PC-3 (cell line): ENCODE results near the gene PCDH9. TPM values are rescaled to one million over a fixed set of nuclear protein-coding genes. Genes with fewer than 3 reads are reported as not detected.

Experiments
- ATAC-seq: fragments of 200-7000 bp; cut with Tn5 transposase; 2 replicates; pipeline ENCODE4 v1.9.1; 2020; ENCODE audit warnings: mild to moderate bottlenecking, moderate library complexity
- BruUV-seq: library from RNA; stranded (reverse); fragments of 400-500 nt; replicated peaks from 2 replicates; lab custom pipeline; 2021; lab: Mats Ljungman, UMichigan
- CTCF ChIA-PET: fragments of 300-600 bp; sonication (Branson Sonifier 250); formaldehyde crosslinking; loops from one replicate; lab custom pipeline; 2022; ENCODE audit warnings: antibody characterized with exemption; lab: Charles Lee
- POLR2A ChIA-PET: fragments of 300-600 bp; sonication (Branson Sonifier 250); formaldehyde crosslinking; loops from one replicate; lab custom pipeline; 2022; ENCODE audit warnings: antibody characterized with exemption; ENCODE audit not compliant: unreplicated experiment; lab: Charles Lee
- DNase-seq: peaks from one replicate; pipeline ENCODE4 v3.0.0-alpha.2; 2015
- H2AFZ ChIP-seq: fragments of 300-600 bp; sonication (generic); 2 replicates; pipeline ENCODE4 v1.6.0; 2016; ENCODE audit warnings: antibody characterized with exemption, low read length
- H3F3A ChIP-seq: fragments of 300-600 bp; sonication (generic); one replicate; pipeline ENCODE4 v1.6.0; 2017; ENCODE audit warnings: antibody characterized with exemption, low read length, control low read depth, mild to moderate bottlenecking; ENCODE audit not compliant: unreplicated experiment
- H3K27ac ChIP-seq: fragments of 300-600 bp; sonication (generic); 2 replicates; pipeline ENCODE4 v1.5.1; 2016; ENCODE audit warnings: mild to moderate bottlenecking, low read length
- H3K27me3 ChIP-seq: fragments of 300-600 bp; sonication (generic); 2 replicates; pipeline ENCODE4 v1.6.1; 2016; ENCODE audit warnings: low read length, mixed read lengths
- H3K36me3 ChIP-seq: fragments of 300-600 bp; sonication (generic); 2 replicates; pipeline ENCODE4 v1.6.1; 2016; ENCODE audit warnings: low read depth, mixed run types, low read length, mixed read lengths
- H3K4me1 ChIP-seq: fragments of 300-600 bp; sonication (generic); 2 replicates; pipeline ENCODE4 v1.5.1; 2016; ENCODE audit warnings: low read length; ENCODE audit not compliant: insufficient read depth
- H3K4me2 ChIP-seq: fragments of 300-600 bp; sonication (generic); 2 replicates; pipeline ENCODE4 v1.6.0; 2016; ENCODE audit warnings: low read length
- H3K4me3 ChIP-seq: fragments of 300-600 bp; sonication (generic); 2 replicates; pipeline ENCODE4 v1.5.1; 2016; ENCODE audit warnings: mild to moderate bottlenecking, low read length, mixed read lengths
- H3K79me2 ChIP-seq: fragments of 300-600 bp; sonication (generic); 2 replicates; pipeline ENCODE4 v1.6.1; 2017; ENCODE audit warnings: low read length, mixed read lengths
- H3K9ac ChIP-seq: fragments of 300-600 bp; sonication (generic); 2 replicates; pipeline ENCODE4 v1.6.0; 2016; ENCODE audit warnings: mild to moderate bottlenecking, low read length
- H3K9me2 ChIP-seq: fragments of 300-600 bp; sonication (generic); replicated peaks from 2 replicates; pipeline ENCODE4 v1.6.1; 2016; ENCODE audit warnings: mixed run types, low read length, mixed read lengths
- H3K9me3 ChIP-seq: fragments of 300-600 bp; sonication (generic); 2 replicates; pipeline ENCODE4 v1.6.1; 2016; ENCODE audit warnings: low read length, mixed read lengths
- H4K20me1 ChIP-seq: fragments of 300-600 bp; sonication (generic); 2 replicates; pipeline ENCODE4 v1.6.1; 2016; ENCODE audit warnings: low read length, mixed read lengths
- EZH2 ChIP-seq: fragments of 300-600 bp; sonication (generic); IDR thresholded peaks from one replicate; pipeline ENCODE4 v1.6.1; 2017; ENCODE audit warnings: antibody characterized with exemption, mild to moderate bottlenecking, low read length; ENCODE audit not compliant: unreplicated experiment
- EZH2phosphoT487 ChIP-seq: fragments of 300-600 bp; sonication (generic); IDR thresholded peaks from 2 replicates; pipeline ENCODE4 v1.6.1; 2018; ENCODE audit warnings: mild to moderate bottlenecking, antibody characterized with exemption, low read length, borderline replicate concordance
- intact Hi-C: fragments of 100-400 bp; cut with micrococcal nuclease; formaldehyde crosslinking; loops from 2 replicates; pipeline ENCODE4 v1.9.0; 2023
- total RNA-seq: library from RNA; depleted of rRNA; stranded (reverse); fragments of >200 nt; gene quantifications from 2 replicates; pipeline ENCODE4 v1.2.3, GENCODE V29; 2014
- TF ChIP-seq, protein P1 (sequence below): fragments of 300-600 bp; sonication (generic); conservative IDR thresholded peaks from 2 replicates; pipeline ENCODE4 v1.5.1; 2017; ENCODE audit warnings: antibody characterized with exemption, low read depth, mild to moderate bottlenecking, low read length

PCDH9 gene
- total RNA-seq, 1 experiment from 2014 or later = 0.98 TPM

GRCh38 chr13:66358564-66358963 is 871.6 kb downstream of the PCDH9 start:
- BruUV-seq = no TSS peak
- TF ChIP-seq, protein P1, sequence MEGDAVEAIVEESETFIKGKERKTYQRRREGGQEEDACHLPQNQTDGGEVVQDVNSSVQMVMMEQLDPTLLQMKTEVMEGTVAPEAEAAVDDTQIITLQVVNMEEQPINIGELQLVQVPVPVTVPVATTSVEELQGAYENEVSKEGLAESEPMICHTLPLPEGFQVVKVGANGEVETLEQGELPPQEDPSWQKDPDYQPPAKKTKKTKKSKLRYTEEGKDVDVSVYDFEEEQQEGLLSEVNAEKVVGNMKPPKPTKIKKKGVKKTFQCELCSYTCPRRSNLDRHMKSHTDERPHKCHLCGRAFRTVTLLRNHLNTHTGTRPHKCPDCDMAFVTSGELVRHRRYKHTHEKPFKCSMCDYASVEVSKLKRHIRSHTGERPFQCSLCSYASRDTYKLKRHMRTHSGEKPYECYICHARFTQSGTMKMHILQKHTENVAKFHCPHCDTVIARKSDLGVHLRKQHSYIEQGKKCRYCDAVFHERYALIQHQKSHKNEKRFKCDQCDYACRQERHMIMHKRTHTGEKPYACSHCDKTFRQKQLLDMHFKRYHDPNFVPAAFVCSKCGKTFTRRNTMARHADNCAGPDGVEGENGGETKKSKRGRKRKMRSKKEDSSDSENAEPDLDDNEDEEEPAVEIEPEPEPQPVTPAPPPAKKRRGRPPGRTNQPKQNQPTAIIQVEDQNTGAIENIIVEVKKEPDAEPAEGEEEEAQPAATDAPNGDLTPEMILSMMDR = no peak
- TF ChIP-seq EZH2phosphoT487 (no peak), EZH2 (no peak)
- Histone ChIP-seq H3K79me2 (no peaks in the 10 kb centered on the region), H3K27me3 (no peaks in the 10 kb centered on the region), H2AFZ (no peak overlapping the region), H3F3A (no peaks in the 10 kb centered on the region), H3K4me1 (no peaks in the 10 kb centered on the region), H3K27ac (no peak overlapping the region), H4K20me1 (no peaks in the 10 kb centered on the region), H3K4me2 (no peak overlapping the region), H3K9me2 (no peaks in the 10 kb centered on the region), H3K9ac (no peak overlapping the region), H3K36me3 (no peaks in the 10 kb centered on the region), H3K4me3 (no peak overlapping the region), H3K9me3 (no peaks in the 10 kb centered on the region)
- POLR2A ChIA-PET = no interaction called here
- intact Hi-C loops = no loop called here
- DNase-seq (no peak), ATAC-seq (no peak)
- CTCF ChIA-PET = no interaction called here

DNA sequence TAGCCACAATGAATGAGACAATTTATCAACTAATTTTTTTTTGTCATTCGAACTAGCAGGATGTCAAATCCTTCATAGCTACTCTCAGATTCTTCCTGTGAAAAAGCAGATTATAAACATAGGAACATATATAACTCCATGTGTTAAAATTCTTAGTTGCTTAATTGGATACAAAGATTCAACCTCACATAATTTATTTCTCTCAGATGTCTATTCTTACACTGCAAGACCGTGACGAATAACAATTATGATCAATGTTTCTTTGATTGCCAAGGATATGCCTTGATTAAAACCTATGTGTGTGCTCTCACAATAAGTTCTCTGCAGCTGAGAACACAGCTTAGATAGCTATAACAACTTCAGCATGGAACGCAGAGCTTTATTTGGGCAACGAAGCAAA is 872.7 kb downstream of the PCDH9 start:
- no peak overlapping the region for H3K9ac ChIP-seq
- H3K79me2 ChIP-seq = no peaks in the 10 kb centered on the region
- CTCF ChIA-PET = no interaction called here
- BruUV-seq = no TSS peak
- TF ChIP-seq EZH2 (no peak), EZH2phosphoT487 (no peak)
- TF ChIP-seq, protein P1 = no peak
- no peaks in the 10 kb centered on the region for H3K9me2 ChIP-seq
- H4K20me1 ChIP-seq = no peaks in the 10 kb centered on the region
- POLR2A ChIA-PET = no interaction called here
- no peak for ATAC-seq
- H3K4me1 ChIP-seq = no peaks in the 10 kb centered on the region
- no peaks in the 10 kb centered on the region for H3F3A ChIP-seq
- DNase-seq = no peak
- no peaks in the 10 kb centered on the region for H3K36me3 ChIP-seq
- no peaks in the 10 kb centered on the region for H3K9me3 ChIP-seq
- no peak overlapping the region for H3K4me2 ChIP-seq
- no peaks in the 10 kb centered on the region for H3K27me3 ChIP-seq
- intact Hi-C loops = no loop called here
- H2AFZ ChIP-seq = no peak overlapping the region
- H3K4me3 ChIP-seq = no peak overlapping the region
- H3K27ac ChIP-seq = no peak overlapping the region

DNA sequence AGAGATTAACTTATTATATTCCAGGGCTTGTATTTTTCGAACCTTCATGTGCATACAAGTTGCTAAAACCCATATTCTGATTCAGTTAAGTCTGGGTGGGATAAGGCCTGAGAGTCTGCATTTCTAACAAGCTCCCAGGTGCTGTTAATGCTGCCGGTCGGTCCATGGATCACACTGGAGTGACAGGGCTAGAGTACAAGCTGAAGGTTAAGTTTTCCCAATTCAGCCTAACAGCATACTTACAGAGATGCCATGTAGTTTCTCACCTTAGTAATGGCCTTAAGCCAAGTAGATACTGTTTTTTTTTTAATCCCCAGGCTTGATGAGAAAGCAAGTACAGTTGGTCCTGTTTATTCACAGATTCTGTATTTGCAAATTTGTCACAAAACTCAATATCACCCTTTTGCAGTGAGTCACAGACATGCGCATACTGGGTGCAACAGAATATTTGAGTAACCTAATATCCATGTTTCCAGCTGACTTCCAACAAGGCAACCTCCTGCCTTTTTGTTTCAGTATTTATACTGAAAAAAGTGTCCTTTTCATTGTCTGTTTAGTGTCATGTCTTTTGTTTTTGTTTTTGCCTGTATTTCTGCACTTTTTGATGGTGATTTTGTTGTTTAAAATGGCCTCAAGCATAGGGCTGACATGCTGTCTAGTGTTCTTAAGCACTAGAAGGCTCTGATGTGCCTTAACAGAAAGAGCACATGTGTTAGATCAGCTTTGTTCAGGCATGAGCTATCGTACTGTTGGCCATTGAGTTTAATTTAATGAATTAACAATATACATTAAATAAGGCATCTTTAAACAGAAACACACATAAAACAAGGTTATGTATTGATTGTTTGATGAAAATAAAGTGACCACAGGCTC is 875.0 kb downstream of the PCDH9 start:
- POLR2A ChIA-PET = no interaction called here
- CTCF ChIA-PET = no interaction called here
- DNase-seq = no peak

More for the DNA sequence above, 875.0 kb downstream of the PCDH9 start:
- Histone ChIP-seq H3K4me1 (no peaks in the 10 kb centered on the region), H3K9me3 (no peaks in the 10 kb centered on the region), H2AFZ (no peak overlapping the region), H3K36me3 (no peaks in the 10 kb centered on the region), H3K4me3 (no peak overlapping the region), H3F3A (no peaks in the 10 kb centered on the region), H3K9ac (no peak overlapping the region), H3K79me2 (no peaks in the 10 kb centered on the region), H3K27ac (no peak overlapping the region), H3K27me3 (no peaks in the 10 kb centered on the region), H4K20me1 (no peaks in the 10 kb centered on the region), H3K4me2 (no peak overlapping the region), H3K9me2 (no peaks in the 10 kb centered on the region)
- no peak for ATAC-seq
- TF ChIP-seq, protein P1 = no peak
- no peak for TF ChIP-seq EZH2
- TF ChIP-seq EZH2phosphoT487 = no peak
- intact Hi-C loops = no loop called here
- BruUV-seq = no TSS peak
